HepG2 (cell line): ENCODE measurements around the gene FOSL2. TPM values are rescaled to one million over a fixed set of nuclear protein-coding genes. Genes with fewer than 3 reads are reported as not detected.

ENCODE experiments used
- ARID4A ChIP-seq: sonication (generic); formaldehyde crosslinking; IDR thresholded peaks from 2 replicates; pipeline ENCODE4 v1.5.0; 2020; ENCODE audit warnings: mild to moderate bottlenecking, missing genetic modification reagents, borderline replicate concordance
- BCL6 ChIP-seq: IDR thresholded peaks from 2 replicates; pipeline ENCODE4 v1.6.1; 2016; ENCODE audit warnings: missing genetic modification reagents, missing compliant biosample characterization
- ETV5 ChIP-seq: IDR thresholded peaks from 2 replicates; pipeline ENCODE4 v1.6.1; 2018; ENCODE audit warnings: missing biosample characterization, missing genetic modification reagents, inconsistent platforms, borderline replicate concordance
- HMGA1 ChIP-seq: sonication (generic); formaldehyde crosslinking; conservative IDR thresholded peaks from 2 replicates; pipeline ENCODE4 v1.4.0; 2020; ENCODE audit warnings: missing genetic modification reagents
- IRF9 ChIP-seq: sonication (generic); formaldehyde crosslinking; IDR thresholded peaks from 2 replicates; pipeline ENCODE4 v1.8.0; 2022; ENCODE audit warnings: missing genetic modification reagents, mild to moderate bottlenecking, borderline replicate concordance
- KLF16 ChIP-seq, 2 experiments: sonication (generic) in 1 of 2; formaldehyde crosslinking in 1 of 2; IDR thresholded peaks; 2 replicates each; pipeline versions ENCODE4 v1.6.1 to v1.8.0; 2016 to 2023; ENCODE audit warnings: missing genetic modification reagents in 2 of 2, missing compliant biosample characterization in 1 of 2
- MTA1 ChIP-seq: sonication (generic); formaldehyde crosslinking; IDR thresholded peaks from 2 replicates; pipeline ENCODE4 v1.4.0; 2020; ENCODE audit warnings: missing genetic modification reagents, mild to moderate bottlenecking, borderline replicate concordance
- MXD3 ChIP-seq: IDR thresholded peaks from 2 replicates; pipeline ENCODE4 v1.6.1; 2016; ENCODE audit warnings: mild to moderate bottlenecking, missing biosample characterization, missing genetic modification reagents
- RXRA ChIP-seq: sonication (generic); formaldehyde crosslinking; IDR thresholded peaks from 2 replicates; pipeline ENCODE4 v1.5.1; 2020; ENCODE audit warnings: missing genetic modification reagents
- TRAFD1 ChIP-seq: sonication (generic); formaldehyde crosslinking; IDR thresholded peaks from 2 replicates; pipeline ENCODE4 v1.5.1; 2020; ENCODE audit warnings: missing genetic modification reagents, mild to moderate bottlenecking, borderline replicate concordance
- ZC3H13 ChIP-seq: sonication (generic); formaldehyde crosslinking; IDR thresholded peaks from 2 replicates; pipeline ENCODE4 v1.8.1; 2023; ENCODE audit warnings: mild to moderate bottlenecking, missing genetic modification reagents, moderate library complexity
- ZFP90 ChIP-seq: sonication (generic); formaldehyde crosslinking; IDR thresholded peaks from 2 replicates; pipeline ENCODE4 v1.8.0; 2022; ENCODE audit warnings: missing genetic modification reagents, mild to moderate bottlenecking, inconsistent platforms, borderline replicate concordance
- ZNF280D ChIP-seq: sonication (generic); formaldehyde crosslinking; IDR thresholded peaks from 2 replicates; pipeline ENCODE4 v1.5.1; 2020; ENCODE audit warnings: mild to moderate bottlenecking, missing genetic modification reagents
- ZZZ3 ChIP-seq: sonication (generic); formaldehyde crosslinking; IDR thresholded peaks from 2 replicates; pipeline ENCODE4 v1.4.0; 2020; ENCODE audit warnings: missing genetic modification reagents, mild to moderate bottlenecking, borderline replicate concordance
- polyA plus RNA-seq, 8 experiments: library from polyadenylated mRNA; depleted of rRNA in 3 of 8; stranded (reverse) in 7 of 8; unstranded in 1 of 8; fragments of >200 nt; fragmentation: Illumina TruSeq in 4 of 8; extraction: Trizol in 4 of 8; gene quantifications; 2 replicates each; pipeline versions ENCODE4 v1.2.1 to v1.2.3, GENCODE V29; 2011 to 2016; ENCODE audit warnings: low read depth in 4 of 8, missing spikeins in 1 of 8, mixed read lengths in 1 of 8; ENCODE audit not compliant: insufficient read depth in 1 of 8
- total RNA-seq, 5 experiments: library from RNA; depleted of rRNA; stranded (reverse); fragments of >200 nt; fragmentation: Illumina TruSeq; extraction: Trizol; gene quantifications; 2 replicates each; pipeline ENCODE4 v1.2.3, GENCODE V29; 2016; ENCODE audit warnings: low read depth in 1 of 5

The FOSL2 gene
- total and polyA plus RNA-seq, 2 of the 13 experiments (the other 11 are each of a cell fraction or from before 2014, with no cell fraction given): 3.4 to 18.1 TPM

- TF ChIP-seq BCL6 (CRISPR knock-in tag): 0 out of 2 replicates have a peak, but pooled peaks have one; percentile 4
- TF ChIP-seq MXD3 (CRISPR knock-in tag): no peak
- TF ChIP-seq HMGA1: no peak
- 0 out of 2 replicates have a peak, but pooled peaks have one; percentile 23 for TF ChIP-seq ZFP90 (CRISPR knock-in tag)
- no peak for TF ChIP-seq MTA1 (CRISPR knock-in tag)
- no peak for TF ChIP-seq ARID4A (CRISPR knock-in tag)
- 0 out of 2 replicates have a peak, but pooled peaks have one; percentile 0 for TF ChIP-seq IRF9 (CRISPR knock-in tag)
- no peak for TF ChIP-seq KLF16 (CRISPR knock-in tag; IDR thresholded peaks at IDR 0.05)
- TF ChIP-seq ZZZ3 (CRISPR knock-in tag): no peak
- no peak for TF ChIP-seq ETV5 (CRISPR knock-in tag)
- TF ChIP-seq ZC3H13 (CRISPR knock-in tag): no peak
- no peak for TF ChIP-seq ZNF280D (CRISPR knock-in tag)
- TF ChIP-seq RXRA: no peak
- no peak for TF ChIP-seq TRAFD1 (CRISPR knock-in tag)
Observed at GRCh38 chr2:28451793-28452533, 59.3 kb downstream of the FOSL2 start (continued).
